Endodermal cell (in vitro differentiated cells): ENCODE data around the gene FHAD1. TPM values are rescaled to one million over a fixed set of nuclear protein-coding genes. Genes with fewer than 3 reads are reported as not detected.
"Not testable (repeated sequence)": the region's sequence is repeated elsewhere in the genome, so short reads cannot be mapped to it uniquely, and the experiment has no call there.

Experiments
- DNase-seq: peaks from one replicate; pipeline ENCODE4 v3.0.0-alpha.2; 2017
- H3K27ac ChIP-seq: 2 replicates; pipeline ENCODE4 v1.5.1; 2013; ENCODE audit warnings: mild to moderate bottlenecking, low read depth, low read length, moderate library complexity
- H3K27me3 ChIP-seq: 2 replicates; pipeline ENCODE4 v1.6.1; 2013; ENCODE audit warnings: mild to moderate bottlenecking, low read length, moderate library complexity; ENCODE audit not compliant: insufficient read depth, control insufficient read depth, poor library complexity, severe bottlenecking
- H3K36me3 ChIP-seq: 2 replicates; pipeline ENCODE4 v1.7.0; 2013; ENCODE audit warnings: mild to moderate bottlenecking, low read length, moderate library complexity; ENCODE audit not compliant: control insufficient read depth, insufficient read depth
- H3K4me1 ChIP-seq: one replicate; pipeline ENCODE4 v1.7.0; 2013; ENCODE audit warnings: low read length; ENCODE audit not compliant: control insufficient read depth, insufficient read depth
- H3K4me3 ChIP-seq: 2 replicates; pipeline ENCODE4 v1.5.1; 2013; ENCODE audit warnings: mild to moderate bottlenecking, low read length, moderate library complexity
- H3K9ac ChIP-seq: 2 replicates; pipeline ENCODE4 v1.6.1; 2013; ENCODE audit warnings: mild to moderate bottlenecking, low read length, moderate library complexity; ENCODE audit not compliant: poor library complexity, severe bottlenecking; ENCODE audit errors: extremely low read depth
- H3K9me3 ChIP-seq: 2 replicates; pipeline ENCODE4 v1.6.1; 2013; ENCODE audit warnings: mild to moderate bottlenecking, low read length, moderate library complexity; ENCODE audit not compliant: control insufficient read depth
- H3K27ac Mint-ChIP-seq: 2 replicates; pipeline ENCODE4 v1.8.0; 2020; ENCODE audit warnings: mixed read lengths
- H3K27me3 Mint-ChIP-seq: 2 replicates; pipeline ENCODE4 v1.8.0; 2021; ENCODE audit warnings: mild to moderate bottlenecking, mixed read lengths; ENCODE audit not compliant: insufficient read depth
- H3K36me3 Mint-ChIP-seq: 2 replicates; pipeline ENCODE4 v1.8.0; 2020; ENCODE audit warnings: low read depth, mixed read lengths
- H3K4me1 Mint-ChIP-seq: 2 replicates; pipeline ENCODE4 v1.8.0; 2020; ENCODE audit warnings: mixed read lengths
- H3K4me3 Mint-ChIP-seq: 2 replicates; pipeline ENCODE4 v1.8.0; 2020; ENCODE audit warnings: mild to moderate bottlenecking, moderate library complexity, mixed read lengths
- H3K9me3 Mint-ChIP-seq: 2 replicates; pipeline ENCODE4 v1.8.0; 2020; ENCODE audit warnings: mild to moderate bottlenecking, mixed read lengths
- WGBS, 2 experiments: methylation state at CpG; one replicate each; pipeline versions ENCODE4 v1.1.5 to v1.1.7; 2013; ENCODE audit warnings: missing lambda C conversion rate in 2 of 2, mixed read lengths in 1 of 2; ENCODE audit not compliant: insufficient coverage in 1 of 2, insufficient read length in 1 of 2; 5-methylcytosine and 5-hydroxymethylcytosine counted together
- total RNA-seq, 2 donors: library from RNA; stranded (reverse); fragmentation: NEBNext Ultra II Directional in 1 of 2; extraction: Animal tissue kit (Norgen Biotek cat#: 25700) in 1 of 2; gene quantifications; 2 replicates in 1 of 2; 3 replicates in 1 of 2; pipeline ENCODE4 v1.2.1, GENCODE V29; 2021
- TF ChIP-seq, protein P1 (sequence below): fragments of 200-600 bp; sonication (generic); conservative IDR thresholded peaks from 2 replicates; pipeline ENCODE4 v1.5.0; 2021; ENCODE audit warnings: antibody characterized with exemption, mild to moderate bottlenecking

The FHAD1 gene
- total RNA-seq, 2 donors from 2014 or later: 2.9 to 3.6 TPM

DNA sequence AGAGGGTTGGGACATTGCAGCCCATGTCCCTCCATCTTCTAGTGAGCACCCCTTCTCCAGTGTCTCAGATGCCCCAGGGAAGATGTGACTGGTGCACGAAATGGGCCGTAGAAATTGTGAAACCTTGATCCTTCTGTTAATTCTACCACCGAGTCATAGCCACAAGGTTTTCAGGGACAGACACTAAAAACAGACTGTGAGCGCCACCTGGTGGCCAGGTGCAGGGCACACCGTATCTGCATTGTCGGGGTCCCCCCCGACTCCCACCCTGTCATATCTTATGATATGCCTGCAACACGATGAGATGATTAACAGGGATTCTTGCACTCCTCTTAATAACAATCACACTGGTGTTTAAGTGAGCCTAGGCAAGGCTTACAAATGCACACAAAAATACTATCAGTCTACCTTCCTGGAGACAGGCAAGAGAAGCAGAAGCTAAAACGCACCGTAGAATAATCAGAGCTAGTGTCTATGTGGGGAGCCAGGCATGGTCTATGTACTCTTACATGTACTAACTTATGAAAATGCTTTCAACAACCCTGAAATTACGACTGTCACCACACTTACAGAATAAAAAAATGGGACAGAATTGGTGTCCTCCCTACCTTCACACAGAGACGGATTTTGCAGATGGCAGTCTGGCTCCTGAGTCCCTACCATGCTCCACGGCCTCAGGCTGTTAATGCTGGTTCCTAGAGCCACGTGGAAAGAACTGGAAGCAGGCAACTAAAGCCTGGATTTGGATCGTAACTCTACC is 57.9 kb downstream of the FHAD1 start:
- peak; percentile 90 for DNase-seq
- Histone ChIP-seq H3K4me3 (no peak overlapping the region), H3K4me1 (no peaks in the 10 kb centered on the region), H3K9me3 (peaks cover 11% of the 10 kb centered on the region), H3K36me3 (no peaks in the 10 kb centered on the region), H3K9ac (no peak overlapping the region), H3K27ac (no peak overlapping the region), H3K27me3 (no peaks in the 10 kb centered on the region)
- TF ChIP-seq, protein P1, sequence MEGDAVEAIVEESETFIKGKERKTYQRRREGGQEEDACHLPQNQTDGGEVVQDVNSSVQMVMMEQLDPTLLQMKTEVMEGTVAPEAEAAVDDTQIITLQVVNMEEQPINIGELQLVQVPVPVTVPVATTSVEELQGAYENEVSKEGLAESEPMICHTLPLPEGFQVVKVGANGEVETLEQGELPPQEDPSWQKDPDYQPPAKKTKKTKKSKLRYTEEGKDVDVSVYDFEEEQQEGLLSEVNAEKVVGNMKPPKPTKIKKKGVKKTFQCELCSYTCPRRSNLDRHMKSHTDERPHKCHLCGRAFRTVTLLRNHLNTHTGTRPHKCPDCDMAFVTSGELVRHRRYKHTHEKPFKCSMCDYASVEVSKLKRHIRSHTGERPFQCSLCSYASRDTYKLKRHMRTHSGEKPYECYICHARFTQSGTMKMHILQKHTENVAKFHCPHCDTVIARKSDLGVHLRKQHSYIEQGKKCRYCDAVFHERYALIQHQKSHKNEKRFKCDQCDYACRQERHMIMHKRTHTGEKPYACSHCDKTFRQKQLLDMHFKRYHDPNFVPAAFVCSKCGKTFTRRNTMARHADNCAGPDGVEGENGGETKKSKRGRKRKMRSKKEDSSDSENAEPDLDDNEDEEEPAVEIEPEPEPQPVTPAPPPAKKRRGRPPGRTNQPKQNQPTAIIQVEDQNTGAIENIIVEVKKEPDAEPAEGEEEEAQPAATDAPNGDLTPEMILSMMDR: peak; percentile 95
- Mint-ChIP-seq H3K27me3 (peaks cover 6% of the 10 kb centered on the region), H3K27ac (no peak overlapping the region), H3K4me1 (no peaks in the 10 kb centered on the region), H3K4me3 (no peak overlapping the region), H3K36me3 (peaks cover 11% of the 10 kb centered on the region), H3K9me3 (peaks cover 35% of the 10 kb centered on the region)
- WGBS, 2 experiments: 46 to 49% methylated on average over 11 to 15 of the region's 15 CpGs

DNA sequence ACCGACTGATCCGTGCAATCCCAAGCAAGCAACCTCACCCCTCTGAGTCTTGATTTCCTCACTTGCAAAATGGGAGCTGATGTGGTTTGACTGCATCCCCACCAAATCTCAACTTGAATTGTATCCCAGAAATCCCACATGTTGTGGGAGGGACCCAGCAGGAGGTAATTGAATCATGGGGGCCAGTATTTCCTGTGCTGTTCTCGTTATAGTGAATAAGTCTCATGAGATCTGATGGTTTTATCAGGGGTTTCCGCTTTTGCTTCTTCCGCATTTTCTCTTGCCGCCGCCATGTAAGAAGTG is 58.4 kb downstream of the FHAD1 start:
- DNase-seq: no peak
- Mint-ChIP-seq H3K9me3 (peaks cover 35% of the 10 kb centered on the region), H3K4me3 (no peak overlapping the region), H3K27ac (no peak overlapping the region), H3K36me3 (peaks cover 11% of the 10 kb centered on the region), H3K4me1 (no peaks in the 10 kb centered on the region), H3K27me3 (peaks cover 6% of the 10 kb centered on the region)
- WGBS, 2 experiments: 93 to 96% methylated on average over 3 to 7 of the region's 7 CpGs
- Histone ChIP-seq H3K9me3 (peaks cover 11% of the 10 kb centered on the region), H3K9ac (no peak overlapping the region), H3K36me3 (no peaks in the 10 kb centered on the region), H3K4me1 (no peaks in the 10 kb centered on the region), H3K27me3 (no peaks in the 10 kb centered on the region), H3K4me3 (no peak overlapping the region), H3K27ac (no peak overlapping the region)
- TF ChIP-seq, protein P1: no peak

DNA sequence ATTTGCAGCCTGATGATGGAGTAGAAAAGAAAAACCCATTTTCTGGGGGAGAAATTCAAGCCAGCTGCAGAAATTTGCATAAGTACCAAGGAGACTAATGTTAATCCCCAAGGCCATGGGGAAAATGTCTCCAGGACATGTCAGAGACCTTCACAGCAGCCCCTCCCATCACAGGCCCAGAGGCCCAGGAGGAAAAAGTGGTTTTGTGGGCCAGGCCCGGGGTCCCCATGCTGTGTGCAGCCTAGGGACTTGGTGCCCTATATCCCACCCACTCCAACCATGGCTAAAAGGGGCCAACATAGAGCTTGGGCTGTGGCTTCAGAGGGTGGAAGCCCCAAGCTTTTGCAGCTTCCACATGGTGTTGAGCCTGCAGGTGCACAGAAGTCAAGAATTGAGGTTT is 59.3 kb downstream of the FHAD1 start:
- not testable (repeated sequence) for H3K27me3 Mint-ChIP-seq, H3K27ac ChIP-seq, H3K4me1 Mint-ChIP-seq, H3K27ac Mint-ChIP-seq, H3K27me3 ChIP-seq, H3K36me3 ChIP-seq, DNase-seq, H3K4me3 ChIP-seq, H3K9ac ChIP-seq, H3K4me1 ChIP-seq, H3K4me3 Mint-ChIP-seq
- peaks cover 11% of the 10 kb centered on the region for H3K9me3 ChIP-seq
- Mint-ChIP-seq H3K9me3 (peaks cover 35% of the 10 kb centered on the region), H3K36me3 (peaks cover 11% of the 10 kb centered on the region)
- WGBS, 2 experiments: 43% methylated on average over 1 of the region's 1 CpG; no CpG with 5 or more reads in 1 of the 2 experiments
